DND-41 (cell line): Measurements from ENCODE around the gene MSANTD2.

Source experiments
- CTCF ChIP-seq: IDR thresholded peaks from 2 replicates; pipeline ENCODE4 v1.5.1; 2012; ENCODE audit warnings: borderline replicate concordance, low read length, moderate library complexity, mild to moderate bottlenecking; ENCODE audit not compliant: poor library complexity, severe bottlenecking; ENCODE audit errors: extremely low read depth
- EZH2 ChIP-seq: IDR thresholded peaks from 3 replicates; pipeline ENCODE4 v1.6.1; 2012; ENCODE audit warnings: borderline replicate concordance, low read depth, mild to moderate bottlenecking, moderate library complexity, low read length, inconsistent platforms; ENCODE audit not compliant: severe bottlenecking

DNA sequence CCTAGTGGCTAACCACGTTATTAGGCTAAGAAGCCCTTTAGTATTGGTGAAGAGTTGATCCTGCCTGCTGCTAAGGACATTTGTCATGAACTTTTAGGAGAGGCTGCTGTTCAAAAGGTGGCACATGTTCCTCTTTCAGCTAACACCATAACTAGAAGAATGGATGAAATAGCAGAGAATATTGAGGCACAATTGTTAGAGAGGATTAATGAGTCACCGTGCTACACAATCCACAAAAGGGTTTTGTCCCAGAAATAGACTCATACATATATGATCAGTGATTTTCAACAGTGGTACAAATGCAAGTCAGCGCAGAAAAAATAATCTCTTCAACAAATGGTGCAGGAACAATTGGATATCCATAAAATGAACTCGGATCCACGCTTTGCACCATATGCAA is 7.0 kb upstream of the MSANTD2 start:
- TF ChIP-seq CTCF (no peak), EZH2 (no peak)
